ENCODE results near the gene B9D1. TPM values are rescaled to one million over a fixed set of nuclear protein-coding genes. Genes with fewer than 3 reads are reported as not detected.

The B9D1 gene
- total and polyA plus RNA-seq, 11 donors = 5.6 to 27.9 (median 10.7) TPM

DNA sequence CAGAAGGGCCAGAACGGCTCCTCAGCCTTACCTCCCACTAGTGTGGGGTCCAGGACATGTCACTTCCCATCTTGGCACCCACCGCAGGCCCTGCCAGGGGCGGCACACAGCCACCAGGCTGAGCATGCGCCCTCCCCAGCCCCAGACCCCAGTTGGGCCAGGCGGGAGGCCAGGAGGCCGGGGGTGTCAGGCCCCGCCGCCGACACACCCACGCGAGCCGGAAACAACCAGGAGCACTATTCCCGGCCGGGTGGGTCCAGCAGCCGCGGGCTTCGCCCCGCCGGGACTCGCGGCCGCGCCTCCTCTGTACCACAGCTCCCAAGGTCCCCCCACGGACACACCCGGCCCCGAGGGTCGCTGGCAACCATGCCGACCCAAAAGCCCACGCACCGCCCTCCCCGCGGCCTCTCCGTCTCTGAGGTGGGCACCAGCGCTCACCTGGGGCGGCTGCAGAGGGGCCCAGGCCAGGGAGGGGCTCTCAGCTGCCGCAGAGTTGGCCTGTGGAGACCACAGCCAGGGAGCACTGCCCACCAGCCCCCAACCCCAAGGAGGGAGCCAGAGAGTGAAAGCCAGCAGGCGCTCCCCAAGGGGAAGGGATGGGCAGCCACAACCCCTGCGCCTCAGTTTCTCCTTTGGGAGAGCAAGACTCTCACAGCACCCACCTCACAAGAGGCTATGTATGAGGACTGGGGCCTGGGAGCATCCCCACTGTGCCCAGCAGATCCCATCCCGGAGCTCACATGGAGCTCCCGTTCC is 18.0 kb downstream of the B9D1 start:
- no peak overlapping the region for H3K27ac ChIP-seq
- H3K27me3 ChIP-seq = no peaks in the 10 kb centered on the region
- intact Hi-C loops (cut with DNase I) = loop anchor here in 1 of 10 donors (5.0 kb wide), 1 partner anchor 82 kb away; no protein-coding TSS in a partner anchor
- no peak for TF ChIP-seq POLR2A (IDR thresholded peaks at IDR 0.05)
- TF ChIP-seq, protein P1, sequence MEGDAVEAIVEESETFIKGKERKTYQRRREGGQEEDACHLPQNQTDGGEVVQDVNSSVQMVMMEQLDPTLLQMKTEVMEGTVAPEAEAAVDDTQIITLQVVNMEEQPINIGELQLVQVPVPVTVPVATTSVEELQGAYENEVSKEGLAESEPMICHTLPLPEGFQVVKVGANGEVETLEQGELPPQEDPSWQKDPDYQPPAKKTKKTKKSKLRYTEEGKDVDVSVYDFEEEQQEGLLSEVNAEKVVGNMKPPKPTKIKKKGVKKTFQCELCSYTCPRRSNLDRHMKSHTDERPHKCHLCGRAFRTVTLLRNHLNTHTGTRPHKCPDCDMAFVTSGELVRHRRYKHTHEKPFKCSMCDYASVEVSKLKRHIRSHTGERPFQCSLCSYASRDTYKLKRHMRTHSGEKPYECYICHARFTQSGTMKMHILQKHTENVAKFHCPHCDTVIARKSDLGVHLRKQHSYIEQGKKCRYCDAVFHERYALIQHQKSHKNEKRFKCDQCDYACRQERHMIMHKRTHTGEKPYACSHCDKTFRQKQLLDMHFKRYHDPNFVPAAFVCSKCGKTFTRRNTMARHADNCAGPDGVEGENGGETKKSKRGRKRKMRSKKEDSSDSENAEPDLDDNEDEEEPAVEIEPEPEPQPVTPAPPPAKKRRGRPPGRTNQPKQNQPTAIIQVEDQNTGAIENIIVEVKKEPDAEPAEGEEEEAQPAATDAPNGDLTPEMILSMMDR (IDR thresholded peaks at IDR 0.05) = no peak
- ATAC-seq (no peak), DNase-seq (no peak)
- 67 to 87% (median 78%) methylated on average over 27 to 40 of the region's 40 CpGs for WGBS, 4 donors
- no peak overlapping the region for H3K4me3 ChIP-seq
- H3K36me3 ChIP-seq = no peaks in the 10 kb centered on the region
- H3K4me1 ChIP-seq = peaks cover 10 to 61% (median 33%) of the 10 kb centered on the region in 12 donors
- H3K9me3 ChIP-seq = no peaks in the 10 kb centered on the region

DNA sequence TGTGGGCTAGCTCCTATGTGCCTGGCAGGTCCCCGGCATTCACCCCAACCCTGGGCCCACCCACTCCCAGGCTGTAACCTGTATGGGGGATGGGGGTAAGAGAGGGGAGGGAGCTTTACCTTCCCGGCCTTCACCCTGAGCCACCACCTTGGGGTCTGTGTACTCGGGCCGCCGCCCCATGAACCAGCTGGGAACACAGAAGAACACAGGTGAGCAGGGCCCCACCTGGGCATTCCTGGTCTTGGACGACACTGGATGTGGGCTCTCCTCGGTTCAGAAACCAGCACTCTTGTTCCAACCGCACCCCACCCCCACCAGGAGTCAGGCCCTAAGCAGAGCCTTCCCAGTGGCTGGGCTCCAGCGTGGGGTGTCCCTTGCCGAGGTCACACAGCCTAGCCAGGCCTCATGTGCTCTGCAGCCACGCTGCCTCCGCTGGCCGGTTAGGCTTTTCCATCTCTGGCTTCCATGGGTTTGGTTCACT is 18.8 kb downstream of the B9D1 start:
- Histone ChIP-seq H3K9me3 (no peaks in the 10 kb centered on the region), H3K4me1 (peaks cover 10 to 61% (median 33%) of the 10 kb centered on the region in 12 donors), H3K4me3 (no peak overlapping the region), H3K27ac (no peak overlapping the region), H3K27me3 (no peaks in the 10 kb centered on the region), H3K36me3 (no peaks in the 10 kb centered on the region)
- WGBS, 4 donors = 75 to 87% (median 82%) methylated on average over 3 to 13 of the region's 13 CpGs
- ATAC-seq (no peak), DNase-seq (no peak)
- intact Hi-C loops (cut with DNase I) = no loop called here
- TF ChIP-seq, protein P1 (IDR thresholded peaks at IDR 0.05) = no peak
- TF ChIP-seq POLR2A (IDR thresholded peaks at IDR 0.05) = no peak

DNA sequence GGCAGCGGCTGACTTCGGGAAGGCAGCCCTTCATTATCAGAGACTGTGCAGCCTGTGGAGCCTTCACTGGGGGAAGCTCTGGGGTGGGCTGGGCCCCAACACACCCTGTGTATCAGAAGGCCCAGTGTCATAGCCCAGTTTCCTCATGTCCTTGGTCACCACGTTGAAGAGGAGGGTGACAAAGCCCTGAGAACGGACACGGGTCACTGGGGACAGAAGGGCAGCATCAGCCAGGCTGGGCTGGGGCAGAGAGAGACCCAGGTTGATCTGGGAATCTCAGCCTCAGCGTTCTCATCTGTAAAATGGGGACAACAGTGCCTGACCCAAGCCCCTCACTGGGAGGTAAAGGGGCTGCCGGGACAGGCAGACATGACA is 19.3 kb downstream of the B9D1 start:
- WGBS, 4 donors = 79 to 87% (median 84%) methylated on average over 6 to 7 of the region's 7 CpGs
- ATAC-seq = no peak

DNA sequence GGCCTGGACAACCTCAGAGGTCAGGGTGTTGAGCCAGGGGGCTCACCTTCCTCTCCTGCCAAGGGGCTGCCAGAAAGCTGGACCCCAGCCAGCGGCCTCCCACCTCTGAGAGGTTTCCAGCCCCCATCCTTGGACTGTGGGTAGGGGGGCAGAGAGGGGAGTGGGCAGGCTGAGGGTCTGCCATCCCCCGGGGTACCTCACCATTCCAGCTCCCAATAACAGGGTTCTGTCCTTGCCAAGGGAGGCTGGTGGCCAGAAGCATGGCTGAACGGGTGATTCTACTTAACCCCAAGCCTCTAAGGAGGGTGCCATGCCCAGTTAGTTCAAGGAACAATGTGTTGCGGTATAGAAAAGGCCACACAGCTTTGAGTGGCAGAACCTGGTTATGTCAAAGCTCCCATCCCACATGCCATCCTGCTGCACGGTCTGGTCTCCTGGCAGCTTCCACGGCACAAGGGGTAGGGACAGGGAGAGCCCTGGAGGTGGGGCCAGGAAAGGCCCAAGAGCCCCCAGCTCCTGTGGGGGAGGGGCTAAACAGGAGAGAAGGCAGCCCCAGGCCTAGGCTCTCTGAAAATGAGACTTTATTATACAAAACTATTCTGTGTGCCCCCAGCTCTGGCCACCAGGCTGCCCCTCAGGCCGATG is 19.8 kb downstream of the B9D1 start:
- no peak for DNase-seq
- 55 to 66% (median 58%) methylated on average over 4 to 7 of the region's 7 CpGs for WGBS, 4 donors
- TF ChIP-seq, protein P1 (IDR thresholded peaks at IDR 0.05) = no peak
- TF ChIP-seq POLR2A (IDR thresholded peaks at IDR 0.05) = no peak
- peaks cover 10 to 67% (median 37%) of the 10 kb centered on the region in 12 donors for H3K4me1 ChIP-seq
- H3K9me3 ChIP-seq = no peaks in the 10 kb centered on the region
- H3K27ac ChIP-seq = no peak overlapping the region
- ATAC-seq = peak in 1 of 4 donors; percentile 2
- H3K4me3 ChIP-seq = no peak overlapping the region
- intact Hi-C loops (cut with DNase I) = no loop called here
- no peaks in the 10 kb centered on the region for H3K27me3 ChIP-seq
- H3K36me3 ChIP-seq = no peaks in the 10 kb centered on the region

More for the DNA sequence above, 19.3 kb downstream of the B9D1 start:
- intact Hi-C loops (cut with DNase I) = no loop called here
- H3K4me1 ChIP-seq = peaks cover 10 to 63% (median 34%) of the 10 kb centered on the region in 12 donors
- H3K36me3 ChIP-seq = no peaks in the 10 kb centered on the region
- H3K27ac ChIP-seq = no peak overlapping the region
- no peak overlapping the region for H3K4me3 ChIP-seq
- no peaks in the 10 kb centered on the region for H3K9me3 ChIP-seq
- H3K27me3 ChIP-seq = no peaks in the 10 kb centered on the region
- no peak for DNase-seq
- TF ChIP-seq, protein P1 (IDR thresholded peaks at IDR 0.05) = no peak
- TF ChIP-seq POLR2A (IDR thresholded peaks at IDR 0.05) = no peak

Measured in heart left ventricle (tissue), 16 donors.